Lower leg skin (tissue), 4 donors: ENCODE data around the gene NPC1. TPM values are rescaled to one million over a fixed set of nuclear protein-coding genes. Genes with fewer than 3 reads are reported as not detected.
A peak's percentile ranks its signal among the peaks of the same experiment; 100 is the strongest.

Experiments
- DNase-seq, 2 donors: peaks; one replicate each; pipeline ENCODE4 v3.0.0-alpha.2; 2019; ENCODE audit warnings: low spot score in 2 of 2
- H3K4me3 ChIP-seq: fragments of 200-600 bp; sonication (generic); 2 replicates; pipeline ENCODE4 v1.5.1; 2017; ENCODE audit warnings: mild to moderate bottlenecking, low read depth; ENCODE audit not compliant: poor library complexity, severe bottlenecking
- POLR2A ChIP-seq, 2 donors: fragments of 450-650 bp; IDR thresholded peaks; one replicate each; pipeline ENCODE4 v1.6.1; 2016 to 2017; ENCODE audit warnings: antibody characterized with exemption in 2 of 2, mild to moderate bottlenecking in 1 of 2, moderate library complexity in 1 of 2
- WGBS, 2 donors: methylation state at CpG; one replicate each; pipeline ENCODE4 v1.1.5; 2018; 5-methylcytosine and 5-hydroxymethylcytosine counted together
- intact Hi-C: fragments of 100-400 bp; cut with DNase I; formaldehyde crosslinking; loops from one replicate; pipeline ENCODE4 v1.15.0; 2023; ENCODE audit warnings: low total_unique reads
- total RNA-seq, 4 donors: library from RNA; depleted of rRNA; stranded (reverse); fragments of >200 nt; gene quantifications; one replicate each; pipeline ENCODE4 v1.1.0, GENCODE V29; 2016
- TF ChIP-seq, protein P1 (sequence below), 3 donors: fragments of 450-650 bp; IDR thresholded peaks; one replicate each; pipeline ENCODE4 v1.5.1; 2016; ENCODE audit warnings: antibody characterized with exemption in 3 of 3, mild to moderate bottlenecking in 3 of 3, moderate library complexity in 2 of 3

Gene NPC1
- total RNA-seq = 100 to 1,000 TPM in 2 of 4 donors, 10 to 100 TPM in 2; 75.1 to 114 (median 100) TPM

DNA sequence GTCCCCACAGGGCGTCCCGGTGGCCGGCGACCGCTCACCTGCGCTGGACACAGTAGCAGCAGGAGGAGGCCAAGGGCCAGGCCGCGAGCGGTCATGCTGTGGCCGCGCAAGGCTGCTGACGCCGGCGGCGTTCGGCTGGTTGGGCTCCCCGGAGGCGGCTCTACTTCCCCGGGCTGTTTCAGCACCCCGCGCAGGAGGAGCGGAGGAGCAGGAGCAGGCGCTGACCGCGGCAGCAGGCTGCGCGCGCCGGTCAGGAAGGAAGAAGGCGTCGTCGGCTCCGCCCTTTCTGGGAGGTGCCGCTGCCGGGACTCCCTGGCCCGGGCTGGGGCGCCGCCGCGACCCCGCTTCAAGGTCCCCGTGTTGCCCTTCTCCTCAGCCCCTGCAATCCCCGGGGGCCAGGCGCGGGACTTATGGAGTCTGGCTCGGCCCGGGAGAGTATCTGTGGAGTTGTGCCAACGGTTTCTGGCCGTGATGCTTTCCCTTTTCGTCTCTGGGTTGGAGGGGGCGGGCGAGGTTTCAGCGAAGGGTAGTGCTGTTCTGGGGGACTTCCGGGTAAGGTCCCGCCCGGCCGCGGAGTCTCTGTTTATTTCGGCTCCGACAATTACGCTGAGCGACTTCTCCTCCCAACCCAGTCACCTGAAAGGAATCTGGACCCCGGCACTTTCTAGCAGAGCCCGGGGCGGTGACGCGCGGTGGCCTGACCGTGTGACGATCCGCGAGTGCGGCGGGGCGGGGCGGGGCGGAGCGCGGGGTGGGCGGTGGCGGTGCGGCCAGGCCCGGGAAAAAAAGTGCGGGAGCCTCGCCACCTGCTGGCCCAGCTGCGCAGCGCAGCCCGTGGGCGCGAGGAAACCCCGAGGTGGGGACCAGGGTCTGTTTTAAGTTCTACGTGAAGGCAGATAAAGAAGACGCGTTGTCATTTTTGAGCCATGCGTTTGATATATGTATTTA, at the start of gene NPC1:
Gene NPC1, minus strand, starts transcription at position 258 of the 948 bp plus-strand sequence. Its CDS starts 163 bp downstream, at position 95.
- TF ChIP-seq, protein P1, sequence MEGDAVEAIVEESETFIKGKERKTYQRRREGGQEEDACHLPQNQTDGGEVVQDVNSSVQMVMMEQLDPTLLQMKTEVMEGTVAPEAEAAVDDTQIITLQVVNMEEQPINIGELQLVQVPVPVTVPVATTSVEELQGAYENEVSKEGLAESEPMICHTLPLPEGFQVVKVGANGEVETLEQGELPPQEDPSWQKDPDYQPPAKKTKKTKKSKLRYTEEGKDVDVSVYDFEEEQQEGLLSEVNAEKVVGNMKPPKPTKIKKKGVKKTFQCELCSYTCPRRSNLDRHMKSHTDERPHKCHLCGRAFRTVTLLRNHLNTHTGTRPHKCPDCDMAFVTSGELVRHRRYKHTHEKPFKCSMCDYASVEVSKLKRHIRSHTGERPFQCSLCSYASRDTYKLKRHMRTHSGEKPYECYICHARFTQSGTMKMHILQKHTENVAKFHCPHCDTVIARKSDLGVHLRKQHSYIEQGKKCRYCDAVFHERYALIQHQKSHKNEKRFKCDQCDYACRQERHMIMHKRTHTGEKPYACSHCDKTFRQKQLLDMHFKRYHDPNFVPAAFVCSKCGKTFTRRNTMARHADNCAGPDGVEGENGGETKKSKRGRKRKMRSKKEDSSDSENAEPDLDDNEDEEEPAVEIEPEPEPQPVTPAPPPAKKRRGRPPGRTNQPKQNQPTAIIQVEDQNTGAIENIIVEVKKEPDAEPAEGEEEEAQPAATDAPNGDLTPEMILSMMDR (IDR thresholded peaks at IDR 0.05) = no peak
- TF ChIP-seq POLR2A (IDR thresholded peaks at IDR 0.05) = peak in 1 of 2 donors; percentile 66
- intact Hi-C loops = loop anchor here (10.0 kb wide), 1 partner anchor 52 kb away; no protein-coding TSS in a partner anchor
- peak within 1 kb of the TSS; percentile 89 for H3K4me3 ChIP-seq
- DNase-seq = peak; percentile 90 to 98
- WGBS, 2 donors = 0 to 2% methylated on average over 26 to 74 of the region's 95 CpGs

GRCh38 chr18:23636071-23636399, 49.7 kb upstream of the NPC1 start:
- H3K4me3 ChIP-seq = no peak overlapping the region
- 95 to 96% methylated on average over 3 of the region's 3 CpGs for WGBS, 2 donors
- intact Hi-C loops = no loop called here
- TF ChIP-seq POLR2A (IDR thresholded peaks at IDR 0.05) = no peak
- TF ChIP-seq, protein P1 (IDR thresholded peaks at IDR 0.05) = no peak
- DNase-seq = no peak

DNA sequence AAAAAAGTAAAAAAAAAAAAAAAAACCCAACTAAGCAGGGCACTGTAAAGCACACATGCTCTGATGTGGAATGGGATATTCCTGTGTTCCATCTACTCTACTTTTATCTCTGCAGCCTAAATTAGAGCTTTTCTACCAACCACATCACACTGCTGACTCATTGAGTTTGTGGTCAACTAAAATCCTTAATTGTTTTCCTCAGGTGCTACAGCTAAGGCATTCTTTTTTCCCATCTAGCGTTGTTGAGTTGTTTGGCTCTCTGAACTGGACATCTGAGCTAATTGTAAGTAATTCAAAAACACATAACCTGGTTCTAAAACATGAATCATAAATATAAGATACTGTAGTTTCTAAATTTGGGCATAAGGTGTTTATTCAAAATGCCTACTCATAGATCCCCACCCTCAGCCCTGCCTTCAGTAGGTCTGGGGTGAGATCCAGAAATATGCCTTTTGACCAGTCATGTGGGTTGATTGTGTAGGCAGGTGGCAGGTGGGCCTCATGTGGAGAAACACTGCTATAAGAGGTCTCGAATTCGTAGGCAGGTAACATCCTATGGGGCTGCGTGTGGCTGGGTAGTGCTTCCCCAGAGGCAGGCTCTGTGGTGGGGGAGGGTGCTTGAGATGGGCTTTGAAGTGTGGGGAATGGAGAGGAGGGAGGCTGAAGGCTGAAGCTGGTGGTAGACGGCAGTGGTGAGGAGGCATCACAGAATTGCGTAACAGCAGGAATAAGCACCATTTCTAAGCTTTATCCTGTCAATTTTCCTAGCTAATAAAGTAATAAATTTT, 49.2 kb upstream of the NPC1 start:
- H3K4me3 ChIP-seq = no peak overlapping the region
- no peak for DNase-seq
- intact Hi-C loops = no loop called here
- TF ChIP-seq, protein P1 (IDR thresholded peaks at IDR 0.05) = no peak
- TF ChIP-seq POLR2A (IDR thresholded peaks at IDR 0.05) = no peak
- WGBS, 2 donors = 83 to 87% methylated on average over 6 of the region's 6 CpGs

DNA sequence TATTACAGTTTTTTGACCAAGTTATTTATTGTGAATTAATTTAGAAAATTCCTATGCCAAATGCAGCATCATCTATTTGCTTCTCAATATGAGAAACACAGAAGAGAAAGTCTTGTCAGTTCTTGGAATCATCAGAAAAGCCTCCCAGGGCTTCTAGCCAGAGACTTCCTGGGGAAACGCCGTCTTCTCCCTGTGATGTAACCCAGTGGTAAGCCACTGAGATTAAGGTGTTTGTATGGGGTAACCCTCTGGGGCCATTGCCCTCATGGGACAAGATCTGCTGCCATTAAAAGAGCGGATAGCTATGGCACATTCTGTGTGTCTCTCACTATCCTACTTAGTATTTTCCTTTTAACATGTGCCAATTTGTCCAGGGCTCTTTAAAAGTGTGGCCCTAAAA, 48.4 kb upstream of the NPC1 start:
- no peak for DNase-seq
- WGBS, 2 donors = 58 to 61% methylated on average over 3 of the region's 3 CpGs
- intact Hi-C loops = no loop called here
- TF ChIP-seq POLR2A (IDR thresholded peaks at IDR 0.05) = no peak
- TF ChIP-seq, protein P1 (IDR thresholded peaks at IDR 0.05) = no peak
- H3K4me3 ChIP-seq = no peak overlapping the region

DNA sequence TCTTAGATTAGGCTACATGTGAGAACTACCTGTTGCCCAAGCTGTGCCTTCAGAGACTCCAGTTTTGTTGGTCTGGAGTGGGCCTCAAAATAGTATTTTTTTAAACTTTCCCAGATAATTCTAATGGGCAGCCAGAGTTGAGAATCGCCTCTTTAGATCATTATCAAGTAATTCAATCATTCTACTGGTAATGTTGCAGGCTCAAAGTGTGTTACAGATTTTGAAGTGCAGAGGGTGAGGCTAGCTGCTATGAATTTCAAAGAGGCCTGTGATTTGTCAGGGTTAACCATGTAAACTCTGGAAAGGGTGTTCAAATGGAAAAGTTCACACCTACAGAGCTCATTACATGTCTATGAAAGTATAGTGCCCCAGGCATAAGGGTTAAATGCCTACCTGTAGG, 46.3 kb upstream of the NPC1 start:
- 64 to 74% methylated on average over 1 of the region's 1 CpG for WGBS, 2 donors
- intact Hi-C loops = no loop called here
- TF ChIP-seq, protein P1 (IDR thresholded peaks at IDR 0.05) = no peak
- TF ChIP-seq POLR2A (IDR thresholded peaks at IDR 0.05) = no peak

More for the DNA sequence above, 46.3 kb upstream of the NPC1 start:
- no peak overlapping the region for H3K4me3 ChIP-seq
- no peak for DNase-seq
